HG03521 (cell line): ENCODE data around the gene FER.
"Not testable (repeated sequence)": the region's sequence is repeated elsewhere in the genome, so short reads cannot be mapped to it uniquely, and the experiment has no call there.

Source experiments
- ATAC-seq: cut with Tn5 transposase; IDR thresholded peaks from one replicate; pipeline ENCODE4 v1.9.1; 2021; ENCODE audit warnings: mild to moderate bottlenecking, moderate library complexity; ENCODE audit not compliant: unreplicated experiment

FER gene

GRCh38 chr5:108743846-108744245, 3.9 kb upstream of the FER start:
- no peak for ATAC-seq

- no peak for ATAC-seq
Observed at GRCh38 chr5:108747111-108747773, 455 bp upstream of the FER start.

- ATAC-seq = peak; percentile 97
Observed at GRCh38 chr5:108748401-108749127, 867 bp downstream of the FER start.

GRCh38 chr5:108749128-108749861, 1.6 kb downstream of the FER start:
- ATAC-seq = peak; percentile 16

GRCh38 chr5:108753331-108753730, 5.6 kb downstream of the FER start:
- ATAC-seq = no peak

GRCh38 chr5:108753877-108754276, 6.2 kb downstream of the FER start:
- ATAC-seq = no peak

- ATAC-seq = no peak
Observed at GRCh38 chr5:108760512-108760911, 12.8 kb downstream of the FER start.

GRCh38 chr5:108762660-108763059, 15.0 kb downstream of the FER start:
- no peak for ATAC-seq

GRCh38 chr5:108763222-108763916, 15.7 kb downstream of the FER start:
- ATAC-seq = no peak

- no peak for ATAC-seq
Observed at GRCh38 chr5:108765647-108766046, 17.9 kb downstream of the FER start.

- not testable (repeated sequence) for ATAC-seq
Observed at GRCh38 chr5:108766916-108767315, 19.2 kb downstream of the FER start.

- ATAC-seq = peak; percentile 68
Observed at GRCh38 chr5:108769352-108769751, 21.7 kb downstream of the FER start.

GRCh38 chr5:108772626-108773025, 24.9 kb downstream of the FER start:
- no peak for ATAC-seq

- no peak for ATAC-seq
Observed at GRCh38 chr5:108773330-108773729, 25.6 kb downstream of the FER start.

- ATAC-seq = not testable (repeated sequence)
Observed at GRCh38 chr5:108774079-108774478, 26.4 kb downstream of the FER start.

- ATAC-seq = not testable (repeated sequence)
Observed at GRCh38 chr5:108777582-108777981, 29.9 kb downstream of the FER start.

- ATAC-seq = not testable (repeated sequence)
Observed at GRCh38 chr5:108784577-108784976, 36.9 kb downstream of the FER start.

GRCh38 chr5:108786806-108787483, 39.2 kb downstream of the FER start:
- ATAC-seq = no peak

- no peak for ATAC-seq
Observed at GRCh38 chr5:108788142-108788541, 40.4 kb downstream of the FER start.

- ATAC-seq = no peak
Observed at GRCh38 chr5:108793207-108793606, 45.5 kb downstream of the FER start.

GRCh38 chr5:108794349-108794748, 46.7 kb downstream of the FER start:
- ATAC-seq = not testable (repeated sequence)
